Measurements from ENCODE around the gene COL4A6. TPM values are rescaled to one million over a fixed set of nuclear protein-coding genes. Genes with fewer than 3 reads are reported as not detected.
A peak's percentile ranks its signal among the peaks of the same experiment; 100 is the strongest.

COL4A6 gene
- total and polyA plus RNA-seq, 2 donors: 1.0 to 1.4 TPM

- H3K27ac ChIP-seq (ENCODE audit: low read depth in 1 of 2, low read length in 1 of 2): no peak overlapping the region
- H3K9me3 ChIP-seq (ENCODE audit: control insufficient read depth in 2 of 2, insufficient read depth in 1 of 2, low read length in 1 of 2): no peaks in the 10 kb centered on the region
- H3K4me3 ChIP-seq (ENCODE audit: low read length in 2 of 2): no peak overlapping the region
- DNase-seq (ENCODE audit: low read depth in 6 of 9, low spot score in 9 of 9): peak in 2 of 9 donors; percentile 3 to 17
- H3K4me1 ChIP-seq (ENCODE audit: control insufficient read depth in 2 of 2, insufficient read depth in 2 of 2, low read length in 2 of 2): no peaks in the 10 kb centered on the region
- no peaks in the 10 kb centered on the region for H3K27me3 ChIP-seq (ENCODE audit: control insufficient read depth in 2 of 2, insufficient read depth in 1 of 2, low read length in 1 of 2)
- no peaks in the 10 kb centered on the region for H3K36me3 ChIP-seq (ENCODE audit: control insufficient read depth in 2 of 2, insufficient read depth in 2 of 2, low read length in 1 of 2)
- 4% methylated on average over 4 of the region's 4 CpGs for WGBS
These were observed 238.5 kb downstream of the COL4A6 start for GRCh38 chrX:108199691-108200090.

- WGBS: 93% methylated on average over 2 of the region's 2 CpGs
- Histone ChIP-seq H3K36me3 (ENCODE audit: control insufficient read depth in 2 of 2, insufficient read depth in 2 of 2, low read length in 1 of 2) (no peaks in the 10 kb centered on the region), H3K4me3 (ENCODE audit: low read length in 2 of 2) (no peak overlapping the region), H3K27ac (ENCODE audit: low read depth in 1 of 2, low read length in 1 of 2) (no peak overlapping the region), H3K9me3 (ENCODE audit: control insufficient read depth in 2 of 2, insufficient read depth in 1 of 2, low read length in 1 of 2) (no peaks in the 10 kb centered on the region), H3K4me1 (ENCODE audit: control insufficient read depth in 2 of 2, insufficient read depth in 2 of 2, low read length in 2 of 2) (no peaks in the 10 kb centered on the region), H3K27me3 (ENCODE audit: control insufficient read depth in 2 of 2, insufficient read depth in 1 of 2, low read length in 1 of 2) (no peaks in the 10 kb centered on the region)
- DNase-seq (ENCODE audit: low read depth in 6 of 9, low spot score in 9 of 9): no peak
These were observed 239.2 kb downstream of the COL4A6 start for GRCh38 chrX:108199041-108199440.

- 88% methylated on average over 1 of the region's 1 CpG for WGBS
- Histone ChIP-seq H3K27ac (ENCODE audit: low read depth in 1 of 2, low read length in 1 of 2) (no peak overlapping the region), H3K9me3 (ENCODE audit: control insufficient read depth in 2 of 2, insufficient read depth in 1 of 2, low read length in 1 of 2) (no peaks in the 10 kb centered on the region), H3K4me3 (ENCODE audit: low read length in 2 of 2) (no peak overlapping the region), H3K36me3 (ENCODE audit: control insufficient read depth in 2 of 2, insufficient read depth in 2 of 2, low read length in 1 of 2) (no peaks in the 10 kb centered on the region), H3K27me3 (ENCODE audit: control insufficient read depth in 2 of 2, insufficient read depth in 1 of 2, low read length in 1 of 2) (no peaks in the 10 kb centered on the region), H3K4me1 (ENCODE audit: control insufficient read depth in 2 of 2, insufficient read depth in 2 of 2, low read length in 2 of 2) (no peaks in the 10 kb centered on the region)
- DNase-seq (ENCODE audit: low read depth in 6 of 9, low spot score in 9 of 9): no peak
These were observed 239.8 kb downstream of the COL4A6 start for GRCh38 chrX:108198420-108198819.

- no peak overlapping the region for H3K4me3 ChIP-seq (ENCODE audit: low read length in 2 of 2)
- no peak for DNase-seq (ENCODE audit: low read depth in 6 of 9, low spot score in 9 of 9)
- no peaks in the 10 kb centered on the region for H3K36me3 ChIP-seq (ENCODE audit: control insufficient read depth in 2 of 2, insufficient read depth in 2 of 2, low read length in 1 of 2)
- H3K4me1 ChIP-seq (ENCODE audit: control insufficient read depth in 2 of 2, insufficient read depth in 2 of 2, low read length in 2 of 2): no peaks in the 10 kb centered on the region
- 73% methylated on average over 4 of the region's 4 CpGs for whole genome bisulfite sequencing
- no peaks in the 10 kb centered on the region for H3K27me3 ChIP-seq (ENCODE audit: control insufficient read depth in 2 of 2, insufficient read depth in 1 of 2, low read length in 1 of 2)
- no peak overlapping the region for H3K27ac ChIP-seq (ENCODE audit: low read depth in 1 of 2, low read length in 1 of 2)
- no peaks in the 10 kb centered on the region for H3K9me3 ChIP-seq (ENCODE audit: control insufficient read depth in 2 of 2, insufficient read depth in 1 of 2, low read length in 1 of 2)
These were observed 251.4 kb downstream of the COL4A6 start for GRCh38 chrX:108186811-108187210.

- Histone ChIP-seq H3K27me3 (ENCODE audit: control insufficient read depth in 2 of 2, insufficient read depth in 1 of 2, low read length in 1 of 2) (no peaks in the 10 kb centered on the region), H3K4me3 (ENCODE audit: low read length in 2 of 2) (no peak overlapping the region), H3K36me3 (ENCODE audit: control insufficient read depth in 2 of 2, insufficient read depth in 2 of 2, low read length in 1 of 2) (no peaks in the 10 kb centered on the region), H3K9me3 (ENCODE audit: control insufficient read depth in 2 of 2, insufficient read depth in 1 of 2, low read length in 1 of 2) (no peaks in the 10 kb centered on the region), H3K27ac (ENCODE audit: low read depth in 1 of 2, low read length in 1 of 2) (no peak overlapping the region), H3K4me1 (ENCODE audit: control insufficient read depth in 2 of 2, insufficient read depth in 2 of 2, low read length in 2 of 2) (no peaks in the 10 kb centered on the region)
- DNase-seq (ENCODE audit: low read depth in 6 of 9, low spot score in 9 of 9): no peak
- WGBS: 91% methylated on average over 7 of the region's 7 CpGs
These were observed 260.1 kb downstream of the COL4A6 start for GRCh38 chrX:108178143-108178498.

- Histone ChIP-seq H3K27ac (ENCODE audit: low read depth in 1 of 2, low read length in 1 of 2) (no peak overlapping the region), H3K4me3 (ENCODE audit: low read length in 2 of 2) (no peak overlapping the region), H3K9me3 (ENCODE audit: control insufficient read depth in 2 of 2, insufficient read depth in 1 of 2, low read length in 1 of 2) (no peaks in the 10 kb centered on the region), H3K27me3 (ENCODE audit: control insufficient read depth in 2 of 2, insufficient read depth in 1 of 2, low read length in 1 of 2) (no peaks in the 10 kb centered on the region), H3K36me3 (ENCODE audit: control insufficient read depth in 2 of 2, insufficient read depth in 2 of 2, low read length in 1 of 2) (no peaks in the 10 kb centered on the region), H3K4me1 (ENCODE audit: control insufficient read depth in 2 of 2, insufficient read depth in 2 of 2, low read length in 2 of 2) (no peaks in the 10 kb centered on the region)
- no peak for DNase-seq (ENCODE audit: low read depth in 6 of 9, low spot score in 9 of 9)
- 96% methylated on average over 8 of the region's 8 CpGs for WGBS
These were observed 260.7 kb downstream of the COL4A6 start for GRCh38 chrX:108177351-108178142.

- WGBS: 46% methylated on average over 3 of the region's 3 CpGs
- H3K9me3 ChIP-seq (ENCODE audit: control insufficient read depth in 2 of 2, insufficient read depth in 1 of 2, low read length in 1 of 2): no peaks in the 10 kb centered on the region
- no peaks in the 10 kb centered on the region for H3K27me3 ChIP-seq (ENCODE audit: control insufficient read depth in 2 of 2, insufficient read depth in 1 of 2, low read length in 1 of 2)
- H3K4me1 ChIP-seq (ENCODE audit: control insufficient read depth in 2 of 2, insufficient read depth in 2 of 2, low read length in 2 of 2): no peaks in the 10 kb centered on the region
- H3K4me3 ChIP-seq (ENCODE audit: low read length in 2 of 2): no peak overlapping the region
- no peaks in the 10 kb centered on the region for H3K36me3 ChIP-seq (ENCODE audit: control insufficient read depth in 2 of 2, insufficient read depth in 2 of 2, low read length in 1 of 2)
- H3K27ac ChIP-seq (ENCODE audit: low read depth in 1 of 2, low read length in 1 of 2): no peak overlapping the region
- DNase-seq (ENCODE audit: low read depth in 6 of 9, low spot score in 9 of 9): no peak
These were observed 264.3 kb downstream of the COL4A6 start for GRCh38 chrX:108173874-108174273.

- H3K9me3 ChIP-seq (ENCODE audit: control insufficient read depth in 2 of 2, insufficient read depth in 1 of 2, low read length in 1 of 2): no peaks in the 10 kb centered on the region
- DNase-seq (ENCODE audit: low read depth in 6 of 9, low spot score in 9 of 9): no peak
- H3K4me1 ChIP-seq (ENCODE audit: control insufficient read depth in 2 of 2, insufficient read depth in 2 of 2, low read length in 2 of 2): no peaks in the 10 kb centered on the region
- no peak overlapping the region for H3K4me3 ChIP-seq (ENCODE audit: low read length in 2 of 2)
- H3K36me3 ChIP-seq (ENCODE audit: control insufficient read depth in 2 of 2, insufficient read depth in 2 of 2, low read length in 1 of 2): no peaks in the 10 kb centered on the region
- no peaks in the 10 kb centered on the region for H3K27me3 ChIP-seq (ENCODE audit: control insufficient read depth in 2 of 2, insufficient read depth in 1 of 2, low read length in 1 of 2)
- WGBS: 98% methylated on average over 4 of the region's 4 CpGs
- no peak overlapping the region for H3K27ac ChIP-seq (ENCODE audit: low read depth in 1 of 2, low read length in 1 of 2)
These were observed 266.6 kb downstream of the COL4A6 start for GRCh38 chrX:108171671-108172070.

GRCh38 chrX:108169768-108170167 is 268.5 kb downstream of the COL4A6 start:
- H3K36me3 ChIP-seq (ENCODE audit: control insufficient read depth in 2 of 2, insufficient read depth in 2 of 2, low read length in 1 of 2): no peaks in the 10 kb centered on the region
- no peak overlapping the region for H3K27ac ChIP-seq (ENCODE audit: low read depth in 1 of 2, low read length in 1 of 2)
- no peaks in the 10 kb centered on the region for H3K4me1 ChIP-seq (ENCODE audit: control insufficient read depth in 2 of 2, insufficient read depth in 2 of 2, low read length in 2 of 2)
- no peak for DNase-seq (ENCODE audit: low read depth in 6 of 9, low spot score in 9 of 9)
- no peaks in the 10 kb centered on the region for H3K9me3 ChIP-seq (ENCODE audit: control insufficient read depth in 2 of 2, insufficient read depth in 1 of 2, low read length in 1 of 2)
- no peaks in the 10 kb centered on the region for H3K27me3 ChIP-seq (ENCODE audit: control insufficient read depth in 2 of 2, insufficient read depth in 1 of 2, low read length in 1 of 2)
- 99% methylated on average over 3 of the region's 3 CpGs for WGBS
- H3K4me3 ChIP-seq (ENCODE audit: low read length in 2 of 2): no peak overlapping the region

All from thymus (tissue), 11 donors.